Endothelial cell (in vitro differentiated cells): ENCODE data around the gene MTLN. TPM values are rescaled to one million over a fixed set of nuclear protein-coding genes. Genes with fewer than 3 reads are reported as not detected.
"Not testable (repeated sequence)": the region's sequence is repeated elsewhere in the genome, so short reads cannot be mapped to it uniquely, and the experiment has no call there.

Source experiments
- DNase-seq: peaks from one replicate; pipeline ENCODE4 v3.0.0; 2021; ENCODE audit warnings: low spot score
- H3K27ac Mint-ChIP-seq: one replicate; pipeline ENCODE4 v1.8.0; 2021; ENCODE audit warnings: mixed read lengths, inconsistent platforms; ENCODE audit not compliant: unreplicated experiment
- H3K27me3 Mint-ChIP-seq: one replicate; pipeline ENCODE4 v1.8.0; 2021; ENCODE audit warnings: mild to moderate bottlenecking, moderate library complexity, mixed read lengths, inconsistent platforms; ENCODE audit not compliant: unreplicated experiment
- H3K36me3 Mint-ChIP-seq: one replicate; pipeline ENCODE4 v1.8.0; 2021; ENCODE audit warnings: mild to moderate bottlenecking, low read depth, mixed read lengths, inconsistent platforms; ENCODE audit not compliant: unreplicated experiment
- H3K4me1 Mint-ChIP-seq: one replicate; pipeline ENCODE4 v1.8.0; 2021; ENCODE audit warnings: mild to moderate bottlenecking, mixed read lengths, inconsistent platforms; ENCODE audit not compliant: unreplicated experiment
- H3K4me3 Mint-ChIP-seq: one replicate; pipeline ENCODE4 v1.8.0; 2021; ENCODE audit warnings: mild to moderate bottlenecking, mixed read lengths, inconsistent platforms; ENCODE audit not compliant: unreplicated experiment
- H3K9me3 Mint-ChIP-seq: one replicate; pipeline ENCODE4 v1.8.0; 2021; ENCODE audit warnings: mixed read lengths, inconsistent platforms; ENCODE audit not compliant: unreplicated experiment
- total RNA-seq: library from RNA; stranded (reverse); fragmentation: NEBNext Ultra II Directional; extraction: Animal tissue kit (Norgen Biotek cat#: 25700); gene quantifications from one replicate; pipeline ENCODE4 v1.2.1, GENCODE V29; 2021; ENCODE audit not compliant: unreplicated experiment
- TF ChIP-seq, protein P1 (sequence below): fragments of 200-600 bp; sonication (generic); IDR thresholded peaks from one replicate; pipeline ENCODE4 v1.5.0; 2021; ENCODE audit warnings: antibody characterized with exemption; ENCODE audit not compliant: unreplicated experiment

MTLN gene
- total RNA-seq, 1 donor from 2014 or later = 20.2 TPM

DNA sequence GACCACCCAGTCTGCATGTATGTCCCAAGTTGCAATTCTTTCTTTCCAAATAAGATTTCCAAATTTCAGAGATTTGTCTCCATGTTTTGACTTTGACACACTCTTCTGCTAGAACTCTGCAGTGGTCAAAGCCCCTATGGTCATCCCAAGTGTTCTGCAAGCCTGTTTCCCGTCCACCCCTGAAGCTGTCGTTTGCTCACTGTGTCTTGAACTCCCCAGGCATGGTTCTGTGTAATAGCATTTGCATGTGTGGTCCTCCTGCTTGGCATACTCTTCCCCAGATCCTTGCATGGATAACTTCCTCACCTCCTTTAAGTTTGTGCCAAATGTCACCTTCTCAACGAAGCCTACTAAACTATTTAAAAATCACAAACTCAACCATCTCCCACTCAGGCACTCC lies 3.9 kb upstream of the MTLN start:
- Mint-ChIP-seq H3K4me1 (peaks cover 8% of the 10 kb centered on the region), H3K36me3 (no peaks in the 10 kb centered on the region), H3K4me3 (no peak overlapping the region), H3K27me3 (no peaks in the 10 kb centered on the region), H3K27ac (no peak overlapping the region), H3K9me3 (no peaks in the 10 kb centered on the region)
- DNase-seq = no peak
- TF ChIP-seq, protein P1, sequence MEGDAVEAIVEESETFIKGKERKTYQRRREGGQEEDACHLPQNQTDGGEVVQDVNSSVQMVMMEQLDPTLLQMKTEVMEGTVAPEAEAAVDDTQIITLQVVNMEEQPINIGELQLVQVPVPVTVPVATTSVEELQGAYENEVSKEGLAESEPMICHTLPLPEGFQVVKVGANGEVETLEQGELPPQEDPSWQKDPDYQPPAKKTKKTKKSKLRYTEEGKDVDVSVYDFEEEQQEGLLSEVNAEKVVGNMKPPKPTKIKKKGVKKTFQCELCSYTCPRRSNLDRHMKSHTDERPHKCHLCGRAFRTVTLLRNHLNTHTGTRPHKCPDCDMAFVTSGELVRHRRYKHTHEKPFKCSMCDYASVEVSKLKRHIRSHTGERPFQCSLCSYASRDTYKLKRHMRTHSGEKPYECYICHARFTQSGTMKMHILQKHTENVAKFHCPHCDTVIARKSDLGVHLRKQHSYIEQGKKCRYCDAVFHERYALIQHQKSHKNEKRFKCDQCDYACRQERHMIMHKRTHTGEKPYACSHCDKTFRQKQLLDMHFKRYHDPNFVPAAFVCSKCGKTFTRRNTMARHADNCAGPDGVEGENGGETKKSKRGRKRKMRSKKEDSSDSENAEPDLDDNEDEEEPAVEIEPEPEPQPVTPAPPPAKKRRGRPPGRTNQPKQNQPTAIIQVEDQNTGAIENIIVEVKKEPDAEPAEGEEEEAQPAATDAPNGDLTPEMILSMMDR = no peak

DNA sequence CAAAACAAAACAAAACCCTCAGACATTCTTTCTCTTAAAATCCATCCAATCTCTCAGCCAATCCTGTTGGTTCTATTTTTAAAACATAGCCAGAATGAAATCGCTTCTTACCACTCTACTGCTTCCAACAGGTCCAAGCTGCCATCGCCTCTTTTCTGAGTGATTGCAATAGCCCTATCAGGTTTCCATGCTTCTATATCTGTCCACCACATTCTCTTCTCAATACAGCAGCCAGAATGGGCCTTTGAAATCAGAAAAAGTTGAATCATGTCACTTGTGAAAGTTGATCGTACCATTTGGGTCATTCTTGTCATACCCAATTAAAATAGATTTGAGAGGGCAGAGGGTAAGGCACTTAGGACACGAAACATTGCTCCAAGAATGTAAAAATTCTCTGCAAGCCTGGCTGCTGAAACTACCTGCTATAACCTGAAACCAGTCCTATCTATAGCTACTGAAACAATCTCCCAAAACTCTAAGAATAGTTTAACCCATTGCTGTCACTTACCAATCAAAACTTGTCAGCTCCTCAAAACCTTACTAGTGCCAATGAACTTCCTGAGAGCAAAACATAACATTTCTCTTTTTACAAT lies 3.3 kb upstream of the MTLN start:
- Mint-ChIP-seq H3K27me3 (no peaks in the 10 kb centered on the region), H3K4me1 (peaks cover 8% of the 10 kb centered on the region), H3K4me3 (no peak overlapping the region), H3K27ac (no peak overlapping the region), H3K36me3 (no peaks in the 10 kb centered on the region), H3K9me3 (no peaks in the 10 kb centered on the region)
- no peak for DNase-seq
- TF ChIP-seq, protein P1 = no peak

DNA sequence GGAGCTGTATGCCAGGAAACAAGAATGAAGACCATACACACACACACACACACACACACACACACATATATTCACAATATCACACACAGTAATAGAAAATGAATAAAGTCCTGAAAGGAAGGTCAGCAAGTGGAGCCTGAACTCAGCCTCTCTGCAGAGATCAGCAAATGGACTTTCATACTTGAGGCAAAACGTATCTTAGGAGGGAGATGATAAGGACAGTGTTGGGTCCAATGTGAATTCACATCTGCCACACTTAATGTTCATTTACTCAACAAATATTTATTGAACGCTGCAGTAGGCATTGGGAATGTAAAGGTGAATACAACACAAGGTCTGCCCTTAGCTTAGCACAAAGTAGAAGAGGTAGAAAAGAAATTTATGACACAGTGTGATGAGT lies 2.7 kb upstream of the MTLN start:
- DNase-seq = no peak
- Mint-ChIP-seq H3K36me3 (no peaks in the 10 kb centered on the region), H3K9me3 (no peaks in the 10 kb centered on the region), H3K4me1 (peaks cover 10% of the 10 kb centered on the region), H3K4me3 (no peak overlapping the region), H3K27ac (no peak overlapping the region), H3K27me3 (no peaks in the 10 kb centered on the region)
- TF ChIP-seq, protein P1 = no peak

DNA sequence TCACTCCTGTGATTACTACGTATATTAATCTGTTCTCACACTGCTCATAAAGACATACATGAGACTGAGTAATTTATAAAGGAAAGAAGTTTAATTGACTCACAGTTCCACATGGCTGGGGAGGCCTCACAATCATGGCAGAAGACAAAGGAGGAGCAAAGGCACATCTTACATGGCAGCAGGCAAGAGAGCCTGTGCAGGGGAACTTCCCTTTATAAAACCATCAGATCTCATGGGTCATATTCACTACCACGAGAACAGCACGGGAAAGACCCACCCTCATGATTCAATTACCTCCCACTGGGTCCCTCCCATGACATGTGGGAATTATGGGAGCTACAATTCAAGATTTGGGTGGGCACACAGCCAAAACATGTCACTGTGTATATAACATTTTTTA lies 1.2 kb upstream of the MTLN start:
- not testable (repeated sequence) for DNase-seq, H3K27ac Mint-ChIP-seq, H3K27me3 Mint-ChIP-seq, H3K9me3 Mint-ChIP-seq
- H3K4me3 Mint-ChIP-seq = peak overlapping the region; percentile 47
- H3K4me1 Mint-ChIP-seq = peaks cover 10% of the 10 kb centered on the region
- H3K36me3 Mint-ChIP-seq = peaks cover 10% of the 10 kb centered on the region

DNA sequence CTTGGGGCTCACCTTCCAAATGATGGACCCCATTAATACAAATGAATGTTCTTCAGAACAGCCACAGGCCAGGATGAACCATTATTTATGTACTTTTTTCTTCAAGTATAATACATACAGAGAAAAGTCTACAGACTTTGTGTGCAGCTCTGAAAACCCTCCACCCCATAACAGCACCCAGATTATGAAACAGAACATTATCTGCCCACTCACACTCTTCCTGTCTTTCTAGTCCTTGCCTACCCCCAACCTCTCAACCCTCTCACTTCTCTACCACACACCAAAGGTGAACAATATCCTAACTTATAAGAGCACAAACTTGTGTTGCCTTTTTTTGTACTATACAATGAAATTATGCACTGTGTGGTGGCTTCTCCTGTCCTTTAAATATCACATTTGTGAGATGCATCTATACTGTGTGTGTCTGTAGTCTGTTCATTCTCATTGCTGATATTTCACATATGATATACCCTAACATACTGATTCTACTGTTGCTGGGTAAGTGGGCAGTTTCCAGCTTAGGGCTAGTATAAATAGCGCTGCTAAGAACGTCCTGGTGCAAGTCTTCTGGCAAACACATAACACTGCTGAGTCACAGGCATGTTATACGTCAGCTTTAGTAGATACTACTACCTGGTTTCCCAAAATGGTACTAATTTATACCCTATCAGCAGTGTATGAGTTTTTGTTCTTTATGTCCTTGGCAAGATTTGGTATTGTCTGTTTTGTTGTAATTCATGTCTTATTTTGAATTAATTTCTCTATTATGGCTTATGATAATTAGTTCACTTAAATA lies 6.5 kb downstream of the MTLN start:
- Mint-ChIP-seq H3K4me3 (peak overlapping the region; percentile 99), H3K27ac (peak overlapping the region; percentile 40), H3K27me3 (peaks cover 2% of the 10 kb centered on the region), H3K36me3 (peaks cover 14% of the 10 kb centered on the region), H3K4me1 (peaks cover 12% of the 10 kb centered on the region), H3K9me3 (no peaks in the 10 kb centered on the region)
- DNase-seq = no peak
- TF ChIP-seq, protein P1 = no peak
